K562 (cell line): ENCODE data around the gene ZNF740. TPM values are rescaled to one million over a fixed set of nuclear protein-coding genes. Genes with fewer than 3 reads are reported as not detected.
A peak's percentile ranks its signal among the peaks of the same experiment; 100 is the strongest.

Experiments used
- CCAR2 ChIP-seq: fragments of 200-400 bp; formaldehyde crosslinking; IDR thresholded peaks from 2 replicates; pipeline ENCODE4 v1.6.1; 2017; ENCODE audit warnings: mild to moderate bottlenecking, low read depth, low read length
- CXXC5 ChIP-seq: fragments of 250-450 bp; sonication (Bioruptor Pico); IDR thresholded peaks from 2 replicates; pipeline ENCODE4 v1.8.0; 2022; ENCODE audit warnings: inconsistent platforms, mild to moderate bottlenecking, moderate library complexity
- ETV1 ChIP-seq: fragments of 450-650 bp; conservative IDR thresholded peaks from 2 replicates; pipeline ENCODE4 v1.6.1; 2016; ENCODE audit warnings: missing genetic modification characterization, control low read depth, low read depth, missing compliant biosample characterization
- ID3 ChIP-seq, 2 experiments: fragments of 250-450 bp in 1 of 2; fragments of 450-650 bp in 1 of 2; sonication (Bioruptor Pico) in 1 of 2; IDR thresholded peaks; 2 replicates each; pipeline versions ENCODE4 v1.6.1 to v1.8.0; 2016 to 2021; ENCODE audit warnings: mild to moderate bottlenecking in 2 of 2, moderate library complexity in 2 of 2, missing compliant biosample characterization in 1 of 2, missing genetic modification characterization in 1 of 2
- MBD2 ChIP-seq: sonication (generic); IDR thresholded peaks from 2 replicates; pipeline ENCODE4 v1.6.1; 2016; ENCODE audit warnings: low read depth, borderline replicate concordance
- MGA ChIP-seq: fragments of 450-650 bp; IDR thresholded peaks from 2 replicates; pipeline ENCODE4 v1.6.1; 2016; ENCODE audit warnings: mild to moderate bottlenecking, moderate library complexity
- NELFE ChIP-seq: IDR thresholded peaks from 2 replicates; pipeline ENCODE4 v1.6.1; 2011; ENCODE audit warnings: mild to moderate bottlenecking; ENCODE audit not compliant: insufficient read depth, insufficient read length
- PBX2 ChIP-seq, 2 experiments: IDR thresholded peaks in 1 of 2; conservative IDR thresholded peaks in 1 of 2; 2 replicates each; pipeline ENCODE4 v1.6.1; 2016; ENCODE audit warnings: low read depth in 2 of 2, mild to moderate bottlenecking in 1 of 2, missing compliant biosample characterization in 1 of 2, missing genetic modification characterization in 1 of 2, moderate library complexity in 1 of 2
- SIX5 ChIP-seq, 2 experiments: IDR thresholded peaks; 2 replicates each; pipeline ENCODE4 v1.6.1; 2011; ENCODE audit warnings: low read length in 2 of 2, borderline replicate concordance in 1 of 2, low read depth in 1 of 2, mild to moderate bottlenecking in 1 of 2, moderate library complexity in 1 of 2; ENCODE audit not compliant: insufficient read depth in 1 of 2
- SMARCE1 ChIP-seq: fragments of 450-650 bp; IDR thresholded peaks from 2 replicates; pipeline ENCODE4 v1.7.1; 2016; ENCODE audit warnings: mild to moderate bottlenecking
- TBP ChIP-seq: optimal IDR thresholded peaks from 2 replicates; pipeline ENCODE3; 2011; ENCODE audit warnings: low read depth, low read length, improper control_type of control experiment
- ZBED1 ChIP-seq: IDR thresholded peaks from 2 replicates; pipeline ENCODE4 v1.6.1; 2014
- ZNF282 ChIP-seq: sonication (generic); formaldehyde crosslinking; IDR thresholded peaks from 2 replicates; pipeline ENCODE4 v1.8.1; 2023; ENCODE audit warnings: missing genetic modification reagents
- polyA plus RNA-seq, 8 experiments: library from polyadenylated mRNA; depleted of rRNA in 4 of 8; stranded (reverse) in 5 of 8; unstranded in 3 of 8; fragments of >200 nt; fragmentation: Nextera tagmentation in 2 of 8; fragmentation: Illumina TruSeq in 1 of 8; extraction: Ambion mirVana in 2 of 8; extraction: Trizol in 1 of 8; gene quantifications; 2 replicates each; pipeline versions ENCODE4 v1.2.1 to v1.2.3, GENCODE V29; 2011 to 2014; ENCODE audit warnings: inconsistent platforms in 1 of 8, missing spikeins in 1 of 8
- total RNA-seq, 7 experiments: library from RNA; depleted of rRNA in 6 of 7; stranded (reverse); fragments of >200 nt in 6 of 7; fragmentation: Illumina TruSeq in 2 of 7; extraction: Trizol in 2 of 7; gene quantifications; 2 replicates each; pipeline versions ENCODE4 v1.2.1 to v1.2.3, GENCODE V29; 2011 to 2021; ENCODE audit warnings: low replicate concordance in 1 of 7

ZNF740 gene
- total and polyA plus RNA-seq, 9 of the 15 experiments (the other 6 are each of a cell fraction or from before 2014, with no cell fraction given), result 0.57 to 46.4 (median 18.6) TPM

GRCh38 chr12:53179687-53180219 lies 769 bp upstream of the ZNF740 start (continued):
- TF ChIP-seq NELFE (no peak), ZBED1 (no peak), CCAR2 (no peak), SMARCE1 (peak; percentile 42; the same call in 1 of the 2 replicates), ZNF282 (no peak), ID3 (CRISPR knock-in tag; IDR thresholded peaks at IDR 0.05) (no peak), ID3 (tag; IDR thresholded peaks at IDR 0.05) (0 out of 2 replicates have a peak, but pooled peaks have one; percentile 37), CXXC5 (CRISPR knock-in tag) (no peak), MBD2 (no peak), ETV1 (no peak), SIX5 (IDR thresholded peaks at IDR 0.05; ENCODE audit: borderline replicate concordance in 1 of 2, insufficient read depth in 1 of 2, low read depth in 1 of 2, low read length in 2 of 2) (no peak), TBP (no peak), MGA (peak; percentile 73; the same call in 1 of the 2 replicates), PBX2 (CRISPR knock-in tag; IDR thresholded peaks at IDR 0.05; ENCODE audit: low read depth) (no peak), PBX2 (tag; conservative IDR thresholded peaks at IDR 0.05; ENCODE audit: low read depth) (no peak)
